Astrocyte of the spinal cord (primary cell): Measurements from ENCODE around the gene DNAH8.

Experiments
- DNase-seq: peaks from one replicate; pipeline ENCODE4 v3.0.0; 2011; ENCODE audit warnings: low read depth, low spot score
- H3K4me3 ChIP-seq: 2 replicates; pipeline ENCODE4 v1.5.1; 2011; ENCODE audit warnings: low read depth, mild to moderate bottlenecking, low read length, moderate library complexity
- in situ Hi-C: cut with HindIII; loops from 2 replicates; pipeline ENCODE4 v1.10.0; 2017; ENCODE audit warnings: low sequenced_read_pairs
- TF ChIP-seq, protein P1 (sequence below): IDR thresholded peaks from 2 replicates; pipeline ENCODE4 v1.5.1; 2012; ENCODE audit warnings: low read depth, mild to moderate bottlenecking, low read length, inconsistent platforms

Gene DNAH8

DNA sequence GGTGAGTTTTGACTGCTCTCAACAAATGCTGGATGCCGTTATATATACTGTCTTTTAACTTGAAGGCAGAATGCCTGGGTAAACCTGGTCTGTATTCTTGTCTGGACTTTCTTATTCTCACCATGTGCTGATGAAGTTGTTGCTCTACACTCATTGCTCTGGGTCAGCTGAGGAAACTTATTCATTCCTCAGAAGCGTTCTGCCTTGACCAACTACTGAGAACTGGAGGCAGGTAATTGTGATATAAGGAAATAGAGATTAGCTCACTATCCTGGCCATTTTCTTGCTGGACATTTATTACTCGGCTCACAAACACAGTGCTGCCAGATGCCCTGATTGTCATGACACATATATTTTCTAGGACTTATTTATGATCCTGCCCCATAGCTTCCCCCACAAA is 103.6 kb downstream of the DNAH8 start:
- TF ChIP-seq, protein P1, sequence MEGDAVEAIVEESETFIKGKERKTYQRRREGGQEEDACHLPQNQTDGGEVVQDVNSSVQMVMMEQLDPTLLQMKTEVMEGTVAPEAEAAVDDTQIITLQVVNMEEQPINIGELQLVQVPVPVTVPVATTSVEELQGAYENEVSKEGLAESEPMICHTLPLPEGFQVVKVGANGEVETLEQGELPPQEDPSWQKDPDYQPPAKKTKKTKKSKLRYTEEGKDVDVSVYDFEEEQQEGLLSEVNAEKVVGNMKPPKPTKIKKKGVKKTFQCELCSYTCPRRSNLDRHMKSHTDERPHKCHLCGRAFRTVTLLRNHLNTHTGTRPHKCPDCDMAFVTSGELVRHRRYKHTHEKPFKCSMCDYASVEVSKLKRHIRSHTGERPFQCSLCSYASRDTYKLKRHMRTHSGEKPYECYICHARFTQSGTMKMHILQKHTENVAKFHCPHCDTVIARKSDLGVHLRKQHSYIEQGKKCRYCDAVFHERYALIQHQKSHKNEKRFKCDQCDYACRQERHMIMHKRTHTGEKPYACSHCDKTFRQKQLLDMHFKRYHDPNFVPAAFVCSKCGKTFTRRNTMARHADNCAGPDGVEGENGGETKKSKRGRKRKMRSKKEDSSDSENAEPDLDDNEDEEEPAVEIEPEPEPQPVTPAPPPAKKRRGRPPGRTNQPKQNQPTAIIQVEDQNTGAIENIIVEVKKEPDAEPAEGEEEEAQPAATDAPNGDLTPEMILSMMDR: no peak
- H3K4me3 ChIP-seq: no peak overlapping the region
- no peak for DNase-seq
- in situ Hi-C loops: no loop called here

DNA sequence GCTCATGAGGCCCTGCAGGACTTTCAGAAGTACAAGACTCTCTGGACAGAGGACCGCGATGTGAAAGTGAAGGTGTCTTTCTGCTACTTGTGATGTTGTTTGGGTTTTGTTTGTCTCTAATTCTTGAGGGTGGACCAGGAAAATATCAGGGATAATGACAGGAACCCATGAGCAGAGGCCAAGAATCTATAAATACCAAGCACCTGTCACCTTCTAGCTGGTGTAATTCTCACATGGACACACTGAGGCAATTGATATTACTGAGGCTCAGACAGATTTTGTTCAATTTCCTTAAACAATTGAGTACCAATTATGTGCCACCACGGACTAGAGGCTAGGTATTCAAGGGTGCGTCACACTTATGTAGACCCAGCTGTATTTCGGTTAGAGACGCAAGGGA is 107.9 kb downstream of the DNAH8 start:
- H3K4me3 ChIP-seq: no peak overlapping the region
- no peak for DNase-seq
- TF ChIP-seq, protein P1: no peak
- in situ Hi-C loops: no loop called here

DNA sequence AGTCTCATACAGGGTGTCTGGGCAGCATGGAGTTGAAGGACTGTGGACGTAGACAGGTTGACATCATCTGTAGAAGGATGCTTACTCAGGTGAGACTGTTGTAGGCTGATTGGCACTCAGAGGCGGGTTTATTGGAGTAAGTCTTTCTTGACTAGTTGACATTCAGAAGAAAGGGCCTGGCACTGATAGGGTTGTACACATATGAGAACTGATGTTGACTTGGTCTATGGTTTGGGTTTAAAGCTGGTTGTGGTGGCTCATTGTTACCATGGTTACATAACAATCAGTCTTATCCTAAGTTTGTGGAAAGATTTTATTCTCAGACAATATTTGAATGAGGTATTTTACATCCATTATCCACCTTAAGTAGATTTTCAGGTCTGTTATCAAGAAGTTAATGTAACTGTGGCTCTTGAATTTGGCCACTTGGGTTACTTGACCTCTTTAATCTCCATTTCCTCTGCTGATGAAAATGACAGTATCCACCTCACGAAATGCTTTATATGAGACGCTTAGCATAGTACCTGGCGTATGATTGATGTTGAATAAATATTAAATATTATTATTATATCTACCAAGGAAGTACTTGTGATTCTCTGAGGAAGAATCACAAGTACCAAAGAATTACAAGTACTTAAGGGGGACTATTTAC is 109.3 kb downstream of the DNAH8 start:
- in situ Hi-C loops: no loop called here
- H3K4me3 ChIP-seq: no peak overlapping the region
- TF ChIP-seq, protein P1: no peak
- no peak for DNase-seq

DNA sequence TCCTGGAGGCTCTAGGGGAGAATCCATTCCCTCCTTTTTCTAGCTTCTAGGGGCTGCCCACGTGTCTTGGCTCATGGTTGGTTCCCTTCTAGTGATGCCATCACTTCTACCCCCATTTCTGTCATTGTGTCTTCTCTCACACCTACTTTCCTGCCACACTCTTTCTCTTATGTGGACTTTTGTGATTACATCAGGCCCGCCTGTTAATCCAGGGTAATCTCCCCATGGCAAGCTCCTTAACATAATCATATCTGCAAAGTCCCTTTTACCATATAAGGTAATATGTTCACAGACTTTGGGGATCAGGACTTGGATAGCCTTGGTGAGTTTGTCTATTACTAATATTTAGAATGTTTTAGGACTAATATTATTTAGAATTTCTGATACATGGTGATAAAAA is 111.9 kb downstream of the DNAH8 start:
- TF ChIP-seq, protein P1: no peak
- H3K4me3 ChIP-seq: no peak overlapping the region
- DNase-seq: no peak
- in situ Hi-C loops: no loop called here

DNA sequence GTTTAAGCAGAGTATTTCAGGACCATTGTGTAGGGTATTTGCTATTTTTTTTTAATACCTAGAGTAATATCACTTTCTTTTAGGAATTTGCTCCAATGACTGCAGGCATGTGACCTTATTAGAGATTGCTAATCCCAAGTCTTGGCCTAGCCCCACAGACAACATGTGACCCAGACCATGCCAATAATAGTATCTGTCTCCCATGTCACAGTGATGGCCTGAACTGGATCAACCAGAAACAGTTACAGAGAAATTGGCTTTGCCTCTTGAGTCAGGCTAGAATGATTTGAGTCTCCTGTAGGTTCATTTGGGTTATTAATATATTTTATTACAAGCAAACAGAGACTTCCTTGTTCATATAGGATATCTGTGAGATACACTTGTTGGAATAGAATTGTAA is 116.8 kb downstream of the DNAH8 start:
- DNase-seq: no peak
- TF ChIP-seq, protein P1: no peak
- in situ Hi-C loops: no loop called here

DNA sequence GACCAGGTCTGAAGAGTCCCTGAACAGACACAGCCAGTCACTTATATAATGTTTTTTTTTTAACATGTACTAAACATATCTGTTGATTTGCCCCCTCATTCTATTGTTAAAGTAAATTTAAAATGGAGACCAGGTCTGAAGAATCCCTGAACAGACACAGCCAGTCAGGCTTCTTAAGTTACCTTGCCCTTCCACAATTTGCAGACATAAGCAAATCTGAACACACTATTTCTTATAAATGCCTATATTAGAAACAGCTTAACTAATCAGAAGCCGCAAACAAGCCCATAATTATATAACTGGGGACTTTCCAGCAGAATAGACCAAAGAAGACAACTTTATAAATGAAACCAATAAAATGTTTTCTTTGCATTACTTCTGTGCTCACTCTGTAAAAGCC is 118.2 kb downstream of the DNAH8 start:
- TF ChIP-seq, protein P1: no peak
- DNase-seq: no peak
- H3K4me3 ChIP-seq: no peak overlapping the region
- in situ Hi-C loops: no loop called here

More for the DNA sequence above, 116.8 kb downstream of the DNAH8 start:
- no peak overlapping the region for H3K4me3 ChIP-seq
